ENCODE results near the gene TDRD5. TPM values are rescaled to one million over a fixed set of nuclear protein-coding genes. Genes with fewer than 3 reads are reported as not detected.
A peak's percentile ranks its signal among the peaks of the same experiment; 100 is the strongest.

TDRD5 gene
- polyA plus RNA-seq, 2 of the 4 experiments (the other 2 are of a cell fraction), result 0.26 to 0.37 TPM

GRCh38 chr1:179583771-179584320 is 7.8 kb upstream of the TDRD5 start:
- no peak for FAIRE-seq
- no peak for TF ChIP-seq NFE2L2 (conservative IDR thresholded peaks at IDR 0.05; ENCODE audit: low read length)
- no peak for TF ChIP-seq CBX2 (IDR thresholded peaks at IDR 0.05; ENCODE audit: borderline replicate concordance, low read depth)
- no peak for TF ChIP-seq MAX (IDR thresholded peaks at IDR 0.05)
- TF ChIP-seq PHF8 (IDR thresholded peaks at IDR 0.05; ENCODE audit: borderline replicate concordance, low read depth), result no peak
- TF ChIP-seq, protein P1, sequence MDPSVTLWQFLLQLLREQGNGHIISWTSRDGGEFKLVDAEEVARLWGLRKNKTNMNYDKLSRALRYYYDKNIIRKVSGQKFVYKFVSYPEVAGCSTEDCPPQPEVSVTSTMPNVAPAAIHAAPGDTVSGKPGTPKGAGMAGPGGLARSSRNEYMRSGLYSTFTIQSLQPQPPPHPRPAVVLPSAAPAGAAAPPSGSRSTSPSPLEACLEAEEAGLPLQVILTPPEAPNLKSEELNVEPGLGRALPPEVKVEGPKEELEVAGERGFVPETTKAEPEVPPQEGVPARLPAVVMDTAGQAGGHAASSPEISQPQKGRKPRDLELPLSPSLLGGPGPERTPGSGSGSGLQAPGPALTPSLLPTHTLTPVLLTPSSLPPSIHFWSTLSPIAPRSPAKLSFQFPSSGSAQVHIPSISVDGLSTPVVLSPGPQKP (IDR thresholded peaks at IDR 0.05; ENCODE audit: low read depth, low read length), result no peak
- no peak for TF ChIP-seq CHD4 (IDR thresholded peaks at IDR 0.05; ENCODE audit: borderline replicate concordance)
- TF ChIP-seq RCOR1 (IDR thresholded peaks at IDR 0.05; ENCODE audit: low read depth, low read length), result no peak
- TF ChIP-seq CHD2 (IDR thresholded peaks at IDR 0.05; ENCODE audit: low read length, partially characterized antibody), result no peak
- no peak for TF ChIP-seq CEBPB (IDR thresholded peaks at IDR 0.05)
- TF ChIP-seq, protein P2, sequence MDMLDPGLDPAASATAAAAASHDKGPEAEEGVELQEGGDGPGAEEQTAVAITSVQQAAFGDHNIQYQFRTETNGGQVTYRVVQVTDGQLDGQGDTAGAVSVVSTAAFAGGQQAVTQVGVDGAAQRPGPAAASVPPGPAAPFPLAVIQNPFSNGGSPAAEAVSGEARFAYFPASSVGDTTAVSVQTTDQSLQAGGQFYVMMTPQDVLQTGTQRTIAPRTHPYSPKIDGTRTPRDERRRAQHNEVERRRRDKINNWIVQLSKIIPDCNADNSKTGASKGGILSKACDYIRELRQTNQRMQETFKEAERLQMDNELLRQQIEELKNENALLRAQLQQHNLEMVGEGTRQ (IDR thresholded peaks at IDR 0.05), result no peak
- TF ChIP-seq FOSL2 (IDR thresholded peaks at IDR 0.05), result no peak
- no peak for TF ChIP-seq FOSL2 (CRISPR knock-in tag; IDR thresholded peaks at IDR 0.05)
- TF ChIP-seq NR3C1 (IDR thresholded peaks at IDR 0.05), result no peak
- TF ChIP-seq MYC (IDR thresholded peaks at IDR 0.05; ENCODE audit: borderline replicate concordance, low read length), result no peak
- TF ChIP-seq FOSB (CRISPR knock-in tag; IDR thresholded peaks at IDR 0.05), result no peak
- TF ChIP-seq HOXB13 (CRISPR knock-in tag; IDR thresholded peaks at IDR 0.05; ENCODE audit: low read depth), result no peak
- TF ChIP-seq MAZ (IDR thresholded peaks at IDR 0.05; ENCODE audit: borderline replicate concordance, low read depth, low read length), result no peak
- TF ChIP-seq HOXA7 (CRISPR knock-in tag; IDR thresholded peaks at IDR 0.05), result no peak
- TF ChIP-seq TFCP2L1 (CRISPR knock-in tag; IDR thresholded peaks at IDR 0.05), result no peak
- no peak for TF ChIP-seq EHF (CRISPR knock-in tag; IDR thresholded peaks at IDR 0.05)
- Histone ChIP-seq H3K9me3 (no peaks in the 10 kb centered on the region), H3K4me3 (no peak overlapping the region), H3K4me1 (no peaks in the 10 kb centered on the region), H3K4me2 (no peak overlapping the region), H3K27ac (no peak overlapping the region)
- no peak for DNase-seq (ENCODE audit: low read depth in 1 of 2, low spot score in 1 of 2)
- 41% methylated on average over 5 of the region's 5 CpGs for WGBS (ENCODE audit: missing lambda C conversion rate)
- ChIA-PET POLR2A (no interaction called here), CTCF (interaction anchor here (0.7 to 4.2 kb wide), 3 partner anchors 15 to 226 kb away, joined by 3 to 24 read pairs (median 3); no protein-coding TSS in a partner anchor)
- ATAC-seq, result no peak

DNA sequence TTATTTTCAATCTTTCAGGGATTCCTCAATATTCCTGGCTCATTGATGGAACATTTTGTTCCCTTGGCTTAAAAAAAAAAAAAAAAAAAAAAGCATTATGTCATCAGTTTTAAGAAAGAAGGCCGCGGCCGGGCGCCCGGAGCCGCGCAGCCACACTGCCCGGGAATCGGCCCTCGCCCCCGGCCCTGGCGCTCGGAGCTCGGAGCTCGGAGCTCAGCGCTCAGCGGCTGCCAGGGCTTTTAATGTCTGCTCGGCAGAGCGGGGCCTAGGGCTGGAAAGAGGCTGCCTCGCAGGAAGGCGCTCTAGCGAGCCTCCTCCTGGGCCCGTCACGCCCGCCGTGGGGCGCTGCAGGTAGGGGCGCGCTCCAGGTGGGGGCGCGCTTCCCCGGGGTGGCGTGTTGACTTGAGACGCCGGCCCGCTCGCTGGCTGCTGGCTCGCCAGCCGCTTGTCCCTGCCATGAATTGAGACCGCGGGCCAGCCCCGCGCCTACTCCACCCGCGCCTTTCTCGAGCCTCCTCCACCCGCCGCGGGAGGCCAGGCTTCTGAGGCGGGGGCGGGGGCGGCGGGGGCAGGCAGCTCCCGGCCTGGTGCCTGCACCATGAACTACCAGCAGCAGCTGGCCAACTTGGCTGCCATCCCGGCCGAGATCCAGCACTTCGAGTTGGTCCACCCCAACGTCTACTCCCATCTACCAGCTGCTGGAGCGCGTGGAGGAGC is 5.4 kb upstream of the TDRD5 start:
- POLR2A ChIA-PET, result no interaction called here
- 2% methylated on average over 23 of the region's 60 CpGs for WGBS (ENCODE audit: missing lambda C conversion rate)
- TF ChIP-seq POLR2A (IDR thresholded peaks at IDR 0.05; ENCODE audit: low read length) (no peak), TP53 (CRISPR knock-in tag; IDR thresholded peaks at IDR 0.05) (no peak), FOXS1 (CRISPR knock-in tag; IDR thresholded peaks at IDR 0.05) (no peak), E2F6 (IDR thresholded peaks at IDR 0.05; ENCODE audit: borderline replicate concordance, low read depth) (peak; percentile 44; the same call in 1 of the 2 replicates), CEBPB (IDR thresholded peaks at IDR 0.05) (no peak), MAX (IDR thresholded peaks at IDR 0.05) (peak; percentile 43; the same call in 1 of the 2 replicates), SMC3 (IDR thresholded peaks at IDR 0.05) (peak; percentile 33; the same call in 1 of the 3 replicates), HOXA7 (CRISPR knock-in tag; IDR thresholded peaks at IDR 0.05) (no peak), MAFK (IDR thresholded peaks at IDR 0.05; ENCODE audit: partially characterized antibody) (peak; percentile 61), EHF (CRISPR knock-in tag; IDR thresholded peaks at IDR 0.05) (no peak), JUNB (IDR thresholded peaks at IDR 0.05) (no peak)
- TF ChIP-seq, protein P1 (IDR thresholded peaks at IDR 0.05; ENCODE audit: low read depth, low read length), result no peak
- TF ChIP-seq, protein P3, sequence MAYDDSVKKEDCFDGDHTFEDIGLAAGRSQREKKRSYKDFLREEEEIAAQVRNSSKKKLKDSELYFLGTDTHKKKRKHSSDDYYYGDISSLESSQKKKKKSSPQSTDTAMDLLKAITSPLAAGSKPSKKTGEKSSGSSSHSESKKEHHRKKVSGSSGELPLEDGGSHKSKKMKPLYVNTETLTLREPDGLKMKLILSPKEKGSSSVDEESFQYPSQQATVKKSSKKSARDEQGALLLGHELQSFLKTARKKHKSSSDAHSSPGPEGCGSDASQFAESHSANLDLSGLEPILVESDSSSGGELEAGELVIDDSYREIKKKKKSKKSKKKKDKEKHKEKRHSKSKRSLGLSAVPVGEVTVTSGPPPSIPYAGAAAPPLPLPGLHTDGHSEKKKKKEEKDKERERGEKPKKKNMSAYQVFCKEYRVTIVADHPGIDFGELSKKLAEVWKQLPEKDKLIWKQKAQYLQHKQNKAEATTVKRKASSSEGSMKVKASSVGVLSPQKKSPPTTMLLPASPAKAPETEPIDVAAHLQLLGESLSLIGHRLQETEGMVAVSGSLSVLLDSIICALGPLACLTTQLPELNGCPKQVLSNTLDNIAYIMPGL (CRISPR knock-in tag; IDR thresholded peaks at IDR 0.05; ENCODE audit: borderline replicate concordance), result no peak
- TF ChIP-seq, protein P4, sequence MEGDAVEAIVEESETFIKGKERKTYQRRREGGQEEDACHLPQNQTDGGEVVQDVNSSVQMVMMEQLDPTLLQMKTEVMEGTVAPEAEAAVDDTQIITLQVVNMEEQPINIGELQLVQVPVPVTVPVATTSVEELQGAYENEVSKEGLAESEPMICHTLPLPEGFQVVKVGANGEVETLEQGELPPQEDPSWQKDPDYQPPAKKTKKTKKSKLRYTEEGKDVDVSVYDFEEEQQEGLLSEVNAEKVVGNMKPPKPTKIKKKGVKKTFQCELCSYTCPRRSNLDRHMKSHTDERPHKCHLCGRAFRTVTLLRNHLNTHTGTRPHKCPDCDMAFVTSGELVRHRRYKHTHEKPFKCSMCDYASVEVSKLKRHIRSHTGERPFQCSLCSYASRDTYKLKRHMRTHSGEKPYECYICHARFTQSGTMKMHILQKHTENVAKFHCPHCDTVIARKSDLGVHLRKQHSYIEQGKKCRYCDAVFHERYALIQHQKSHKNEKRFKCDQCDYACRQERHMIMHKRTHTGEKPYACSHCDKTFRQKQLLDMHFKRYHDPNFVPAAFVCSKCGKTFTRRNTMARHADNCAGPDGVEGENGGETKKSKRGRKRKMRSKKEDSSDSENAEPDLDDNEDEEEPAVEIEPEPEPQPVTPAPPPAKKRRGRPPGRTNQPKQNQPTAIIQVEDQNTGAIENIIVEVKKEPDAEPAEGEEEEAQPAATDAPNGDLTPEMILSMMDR (IDR thresholded peaks at IDR 0.05), result peak; percentile 79

More for the DNA sequence above, 5.4 kb upstream of the TDRD5 start:
- peak overlapping the region; percentile 60 to 77; a peak in 5 of 6 replicates for H3K27ac ChIP-seq
- H3K9me3 ChIP-seq, result no peaks in the 10 kb centered on the region
- no peaks in the 10 kb centered on the region for H3K4me1 ChIP-seq
- ATAC-seq (peak; percentile 91 to 94), DNase-seq (ENCODE audit: low read depth in 1 of 2, low spot score in 1 of 2) (peak; percentile 44 to 81), FAIRE-seq (no peak)
- H3K4me2 ChIP-seq, result peak overlapping the region; percentile 80
- peak overlapping the region; percentile 50 for H3K4me3 ChIP-seq
- CTCF ChIA-PET, result interaction anchor here (0.6 to 4.2 kb wide), 10 partner anchors 9 to 845 kb away, joined by 3 to 24 read pairs (median 5); no protein-coding TSS in a partner anchor

Data from A549 (cell line).